Stomach (tissue), 4 donors: ENCODE data around the gene RALGAPB.

Experiments used
- EP300 ChIP-seq: sonication (generic); formaldehyde crosslinking; IDR thresholded peaks from one replicate; pipeline ENCODE4 v1.6.1; 2017; ENCODE audit warnings: antibody characterized with exemption
- TF ChIP-seq, protein P1 (sequence below), 7 experiments: fragments of 450-650 bp in 4 of 7; fragments of 200-600 bp in 3 of 7; sonication (generic) in 3 of 7; IDR thresholded peaks; one replicate each; pipeline ENCODE4 v1.5.1; 2016 to 2019; ENCODE audit warnings: antibody characterized with exemption in 7 of 7, control low read depth in 2 of 7, mild to moderate bottlenecking in 1 of 7

DNA sequence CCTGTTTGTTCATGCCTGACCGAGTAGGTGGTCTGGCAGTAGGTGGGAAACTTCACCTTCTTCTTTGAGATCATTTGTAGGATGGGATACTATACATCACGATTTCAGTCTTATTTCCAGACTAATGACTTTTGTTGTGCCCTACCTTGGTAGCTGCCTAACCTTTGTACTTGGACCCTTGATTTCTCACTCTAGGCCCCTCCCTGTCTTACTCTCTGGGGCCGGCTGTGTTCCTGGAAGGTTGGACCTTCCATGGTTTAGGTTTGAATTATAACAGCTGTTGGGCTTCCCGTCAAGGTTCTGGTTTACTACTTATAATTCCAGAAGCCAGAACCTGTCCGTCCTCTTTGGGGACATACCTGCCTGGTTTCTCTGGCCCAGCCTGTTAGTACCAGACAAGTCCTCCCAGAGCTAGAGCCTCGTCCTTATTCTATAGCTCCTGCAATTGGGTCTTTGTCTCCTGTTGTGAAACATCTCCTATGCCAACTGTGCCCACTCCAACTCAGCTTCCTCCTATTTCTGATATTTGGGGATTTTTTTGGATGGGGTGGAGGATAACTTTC lies 93.5 kb downstream of the RALGAPB start:
- TF ChIP-seq, protein P1, sequence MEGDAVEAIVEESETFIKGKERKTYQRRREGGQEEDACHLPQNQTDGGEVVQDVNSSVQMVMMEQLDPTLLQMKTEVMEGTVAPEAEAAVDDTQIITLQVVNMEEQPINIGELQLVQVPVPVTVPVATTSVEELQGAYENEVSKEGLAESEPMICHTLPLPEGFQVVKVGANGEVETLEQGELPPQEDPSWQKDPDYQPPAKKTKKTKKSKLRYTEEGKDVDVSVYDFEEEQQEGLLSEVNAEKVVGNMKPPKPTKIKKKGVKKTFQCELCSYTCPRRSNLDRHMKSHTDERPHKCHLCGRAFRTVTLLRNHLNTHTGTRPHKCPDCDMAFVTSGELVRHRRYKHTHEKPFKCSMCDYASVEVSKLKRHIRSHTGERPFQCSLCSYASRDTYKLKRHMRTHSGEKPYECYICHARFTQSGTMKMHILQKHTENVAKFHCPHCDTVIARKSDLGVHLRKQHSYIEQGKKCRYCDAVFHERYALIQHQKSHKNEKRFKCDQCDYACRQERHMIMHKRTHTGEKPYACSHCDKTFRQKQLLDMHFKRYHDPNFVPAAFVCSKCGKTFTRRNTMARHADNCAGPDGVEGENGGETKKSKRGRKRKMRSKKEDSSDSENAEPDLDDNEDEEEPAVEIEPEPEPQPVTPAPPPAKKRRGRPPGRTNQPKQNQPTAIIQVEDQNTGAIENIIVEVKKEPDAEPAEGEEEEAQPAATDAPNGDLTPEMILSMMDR (IDR thresholded peaks at IDR 0.05): no peak
- TF ChIP-seq EP300: no peak
